H1 (cell line): Measurements from ENCODE around the gene EHBP1. TPM values are rescaled to one million over a fixed set of nuclear protein-coding genes. Genes with fewer than 3 reads are reported as not detected.

Experiments
- BRCA1 ChIP-seq: IDR thresholded peaks from 2 replicates; pipeline ENCODE4 v1.6.1; 2012; ENCODE audit warnings: low read depth, low read length, improper control_type of control experiment
- TAF1 ChIP-seq: IDR thresholded peaks from 2 replicates; pipeline ENCODE4 v1.6.1; 2011; ENCODE audit warnings: mild to moderate bottlenecking, low read depth, low read length
- TBP ChIP-seq: IDR thresholded peaks from 2 replicates; pipeline ENCODE4 v1.6.1; 2011; ENCODE audit warnings: low read depth, low read length, improper control_type of control experiment
- polyA plus RNA-seq, 7 experiments: library from polyadenylated mRNA; depleted of rRNA in 3 of 7; stranded (reverse) in 5 of 7; unstranded in 2 of 7; fragments of >200 nt in 5 of 7; fragments of 200-250 nt in 2 of 7; gene quantifications; 1 replicate in 5 of 7; 2 replicates in 1 of 7; 4 replicates in 1 of 7; pipeline versions ENCODE4 v1.2.1 to v1.2.3, GENCODE V29; 2011 to 2013; ENCODE audit warnings: missing spikeins in 2 of 7, mixed read lengths in 2 of 7
- total RNA-seq: library from RNA; stranded (reverse); fragmentation: NEBNext Ultra II Directional; extraction: Animal tissue kit (Norgen Biotek cat#: 25700); gene quantifications from 2 replicates; pipeline ENCODE4 v1.2.1, GENCODE V29; 2021

The EHBP1 gene
- total and polyA plus RNA-seq, 2 of the 8 experiments (the other 6 are each of a cell fraction or from before 2014, with no cell fraction given): 12.0 to 64.1 TPM

DNA sequence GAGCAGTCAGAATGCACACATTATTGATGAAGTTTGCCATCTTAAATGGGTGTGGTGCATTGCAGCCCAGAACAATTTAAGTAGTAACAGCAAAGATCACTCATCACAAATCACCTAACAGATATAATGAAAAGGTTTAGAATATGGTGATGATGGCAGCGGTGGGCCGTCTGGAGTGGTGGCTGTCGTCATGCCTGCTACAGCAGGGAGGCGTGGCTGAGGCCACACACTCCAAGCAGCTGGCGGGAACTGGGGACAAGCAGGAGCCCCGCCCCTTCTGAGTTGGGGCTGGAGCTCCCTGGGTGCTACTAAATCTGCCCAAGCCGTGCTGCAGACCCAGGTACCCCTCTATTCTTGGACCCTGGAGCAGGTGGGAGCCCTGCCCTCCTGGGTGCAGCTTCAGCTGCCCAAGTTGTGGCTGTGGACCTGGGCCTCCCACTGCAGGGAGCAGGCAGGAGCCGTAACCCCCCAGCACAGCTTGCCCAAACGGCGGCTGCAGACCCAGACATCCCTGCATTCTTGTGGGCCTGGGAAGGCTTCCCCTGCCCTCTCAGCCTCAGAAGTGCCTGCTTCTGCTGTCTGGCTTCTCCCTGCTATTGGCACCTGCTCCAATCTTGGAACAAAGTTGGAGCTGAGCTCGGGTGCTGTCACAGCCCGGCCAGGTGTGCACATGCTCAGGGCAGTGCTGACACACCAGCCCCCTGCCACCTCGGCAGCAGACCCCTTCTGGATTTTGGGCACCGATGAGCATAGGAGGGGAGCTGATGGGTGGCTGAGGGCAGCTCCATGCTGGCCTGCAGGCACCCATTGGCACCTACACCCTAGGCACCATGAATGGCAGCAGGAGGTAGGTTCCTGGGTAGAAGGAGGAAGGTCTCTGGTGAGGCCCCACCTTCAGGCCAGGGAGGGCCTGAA lies 149.3 kb downstream of the EHBP1 start (continued):
- no peak for TF ChIP-seq BRCA1
- no peak for TF ChIP-seq TBP
- no peak for TF ChIP-seq TAF1
